H1 (cell line): Measurements from ENCODE around the gene CCDC182. TPM values are rescaled to one million over a fixed set of nuclear protein-coding genes. Genes with fewer than 3 reads are reported as not detected.

Experiments used
- CTCF ChIA-PET: fragments of 300-600 bp; sonication (Branson Sonifier 250); formaldehyde crosslinking; loops from one replicate; lab custom pipeline; 2021; ENCODE audit not compliant: partially characterized antibody; lab: Charles Lee
- POLR2A ChIA-PET: fragments of 300-600 bp; sonication (Branson Sonifier 250); formaldehyde crosslinking; loops from one replicate; lab custom pipeline; 2021; ENCODE audit warnings: inconsistent platforms; ENCODE audit not compliant: partially characterized antibody; lab: Charles Lee
- DNase-seq, 2 experiments: peaks; one replicate each; pipeline versions ENCODE4 v3.0.0 to v3.0.0-alpha.2; 2010 to 2022; ENCODE audit warnings: low spot score in 2 of 2, low read depth in 1 of 2, mixed read lengths in 1 of 2
- FAIRE-seq: peaks from 2 replicates; lab custom pipeline; 2011; peaks lifted over from hg19 to GRCh38; lab: Jason Lieb, UNC
- H2AFZ ChIP-seq: 2 replicates; pipeline ENCODE4 v1.8.1; 2012; ENCODE audit warnings: low read length, inconsistent platforms
- H2AK5ac ChIP-seq: 2 replicates; pipeline ENCODE4 v1.6.1; 2013; ENCODE audit warnings: low read depth, low read length
- H2BK120ac ChIP-seq: replicated peaks from 2 replicates; pipeline ENCODE3; 2013; ENCODE audit warnings: low read depth, low read length, inconsistent platforms
- H2BK12ac ChIP-seq: 2 replicates; pipeline ENCODE4 v1.6.1; 2013; ENCODE audit warnings: low read depth, low read length
- H2BK15ac ChIP-seq: 2 replicates; pipeline ENCODE4 v1.6.1; 2013; ENCODE audit warnings: low read length
- H2BK20ac ChIP-seq: 2 replicates; pipeline ENCODE4 v1.6.1; 2013; ENCODE audit warnings: low read length
- H2BK5ac ChIP-seq: 2 replicates; pipeline ENCODE4 v1.6.1; 2013; ENCODE audit warnings: low read depth, low read length
- H3K14ac ChIP-seq: 2 replicates; pipeline ENCODE4 v1.6.1; 2013; ENCODE audit warnings: inconsistent platforms; ENCODE audit not compliant: insufficient read length
- H3K18ac ChIP-seq: 2 replicates; pipeline ENCODE4 v1.6.1; 2013; ENCODE audit warnings: low read length; ENCODE audit errors: extremely low read depth
- H3K23ac ChIP-seq: 2 replicates; pipeline ENCODE4 v1.6.1; 2013; ENCODE audit warnings: inconsistent platforms; ENCODE audit not compliant: insufficient read length
- H3K23me2 ChIP-seq: 2 replicates; pipeline ENCODE4 v1.6.1; 2013; ENCODE audit warnings: low read depth, low read length
- H3K27ac ChIP-seq: 2 replicates; pipeline ENCODE4 v1.6.1; 2011; ENCODE audit warnings: low read depth, low read length, inconsistent platforms
- H3K27me3 ChIP-seq, 4 experiments: replicated peaks in 1 of 4; 1 replicate in 1 of 4; 2 replicates in 3 of 4; pipeline versions ENCODE4 v1.6.1 to v1.8.1; 2011 to 2013; ENCODE audit warnings: low read length in 3 of 4, mild to moderate bottlenecking in 3 of 4, inconsistent platforms in 2 of 4, mixed read lengths in 2 of 4, moderate library complexity in 1 of 4; ENCODE audit not compliant: control insufficient read depth in 3 of 4, insufficient read depth in 3 of 4; ENCODE audit errors: extremely low read depth in 1 of 4
- H3K36me3 ChIP-seq, 4 experiments: 2 replicates each; pipeline versions ENCODE4 v1.6.1 to v1.8.1; 2011 to 2013; ENCODE audit warnings: mild to moderate bottlenecking in 4 of 4, low read length in 3 of 4, moderate library complexity in 2 of 4, control low read depth in 1 of 4, inconsistent platforms in 1 of 4; ENCODE audit not compliant: insufficient read depth in 4 of 4, control insufficient read depth in 2 of 4
- H3K4ac ChIP-seq: replicated peaks from 2 replicates; pipeline ENCODE3; 2013; ENCODE audit warnings: low read length, low read depth, mixed read lengths, inconsistent platforms; ENCODE audit not compliant: insufficient read length
- H3K4me1 ChIP-seq, 4 experiments: replicated peaks in 1 of 4; 1 replicate in 1 of 4; 2 replicates in 3 of 4; pipeline versions ENCODE4 v1.6.1 to v1.8.1; 2011 to 2013; ENCODE audit warnings: low read length in 3 of 4, inconsistent platforms in 2 of 4, mixed read lengths in 1 of 4; ENCODE audit not compliant: insufficient read depth in 4 of 4, control insufficient read depth in 3 of 4
- H3K4me2 ChIP-seq, 2 experiments: 2 replicates each; pipeline versions ENCODE4 v1.6.1 to v1.8.1; 2011 to 2013; ENCODE audit warnings: low read depth in 2 of 2, low read length in 2 of 2, control low read depth in 1 of 2, inconsistent platforms in 1 of 2, mild to moderate bottlenecking in 1 of 2; ENCODE audit not compliant: insufficient read depth in 1 of 2
- H3K4me3 ChIP-seq, 4 experiments: fragments of 200-600, 300-600 bp in 1 of 4; sonication (generic), shearing (Covaris generic), sonication (Bioruptor Twin) in 1 of 4; 2 replicates each; pipeline versions ENCODE4 v1.5.1 to v1.8.1; 2011 to 2016; ENCODE audit warnings: low read length in 4 of 4, low read depth in 3 of 4, control low read depth in 2 of 4, inconsistent platforms in 2 of 4, mild to moderate bottlenecking in 2 of 4, mixed read lengths in 1 of 4, moderate library complexity in 1 of 4; ENCODE audit not compliant: insufficient read depth in 2 of 4; ENCODE audit errors: extremely low read depth in 1 of 4
- H3K56ac ChIP-seq: replicated peaks from 2 replicates; pipeline ENCODE3; 2013; ENCODE audit warnings: low read depth, mild to moderate bottlenecking, mixed read lengths, low read length, inconsistent platforms; ENCODE audit not compliant: insufficient read length
- H3K79me1 ChIP-seq: 2 replicates; pipeline ENCODE4 v1.6.1; 2013; ENCODE audit warnings: low read depth, low read length, control low read depth
- H3K79me2 ChIP-seq, 2 experiments: 2 replicates each; pipeline versions ENCODE4 v1.6.1 to v1.8.1; 2012 to 2013; ENCODE audit warnings: low read length in 2 of 2, mild to moderate bottlenecking in 2 of 2, inconsistent platforms in 1 of 2; ENCODE audit not compliant: insufficient read depth in 2 of 2, control insufficient read depth in 1 of 2
- H3K9ac ChIP-seq, 4 experiments: replicated peaks in 1 of 4; 1 replicate in 1 of 4; 2 replicates in 3 of 4; pipeline versions ENCODE4 v1.6.1 to v1.8.1; 2011 to 2013; ENCODE audit warnings: low read depth in 3 of 4, low read length in 3 of 4, control low read depth in 2 of 4, mild to moderate bottlenecking in 2 of 4, moderate library complexity in 2 of 4, inconsistent platforms in 1 of 4; ENCODE audit errors: extremely low read depth in 1 of 4
- H3K9me3 ChIP-seq, 2 experiments: 2 replicates each; pipeline versions ENCODE4 v1.6.1 to v1.8.1; 2012 to 2013; ENCODE audit warnings: mild to moderate bottlenecking in 2 of 2, moderate library complexity in 2 of 2, control low read depth in 1 of 2, inconsistent platforms in 1 of 2, low read depth in 1 of 2, low read length in 1 of 2, mixed read lengths in 1 of 2; ENCODE audit not compliant: insufficient read depth in 2 of 2
- H4K20me1 ChIP-seq, 2 experiments: replicated peaks in 1 of 2; 2 replicates each; pipeline versions ENCODE3 to v1.8.1; 2011 to 2013; ENCODE audit warnings: inconsistent platforms in 2 of 2, low read length in 2 of 2, mild to moderate bottlenecking in 1 of 2; ENCODE audit not compliant: insufficient read depth in 2 of 2, control insufficient read depth in 1 of 2
- H4K5ac ChIP-seq: 2 replicates; pipeline ENCODE4 v1.6.1; 2013; ENCODE audit warnings: low read length, low read depth, mixed read lengths, inconsistent platforms; ENCODE audit not compliant: insufficient read length
- H4K8ac ChIP-seq: 2 replicates; pipeline ENCODE4 v1.8.0; 2013; ENCODE audit warnings: mild to moderate bottlenecking, moderate library complexity, low read length, inconsistent platforms; ENCODE audit not compliant: insufficient read depth; ENCODE audit errors: extremely low read depth
- H4K91ac ChIP-seq: replicated peaks from 2 replicates; pipeline ENCODE3; 2013; ENCODE audit warnings: low read length, mixed read lengths, inconsistent platforms; ENCODE audit not compliant: insufficient read length
- ASH2L ChIP-seq: fragments of 200-600, 300-600 bp; sonication (generic); IDR thresholded peaks from one replicate; pipeline ENCODE4 v1.7.1; 2017; ENCODE audit warnings: low read length
- CTBP2 ChIP-seq: IDR thresholded peaks from 2 replicates; pipeline ENCODE4 v1.7.0; 2011; ENCODE audit warnings: borderline replicate concordance, mild to moderate bottlenecking, moderate library complexity, mixed read lengths, low read length; ENCODE audit not compliant: insufficient read depth, insufficient read length
- GABPA ChIP-seq: IDR thresholded peaks from 2 replicates; pipeline ENCODE4 v1.6.1; 2011; ENCODE audit warnings: mild to moderate bottlenecking, low read length, moderate library complexity, borderline replicate concordance; ENCODE audit not compliant: insufficient read depth
- HDAC6 ChIP-seq: IDR thresholded peaks from one replicate; pipeline ENCODE4 v1.7.1; 2012; ENCODE audit warnings: low read depth, mild to moderate bottlenecking, inconsistent platforms, low read length, moderate library complexity
- NRF1 ChIP-seq: IDR thresholded peaks from 2 replicates; pipeline ENCODE4 v1.6.1; 2011; ENCODE audit warnings: mild to moderate bottlenecking, low read depth, low read length, improper control_type of control experiment
- RBBP5 ChIP-seq: IDR thresholded peaks from 2 replicates; pipeline ENCODE4 v1.7.1; 2012; ENCODE audit warnings: low read depth, mild to moderate bottlenecking, inconsistent platforms, low read length, moderate library complexity, borderline replicate concordance
- SIRT6 ChIP-seq: IDR thresholded peaks from one replicate; pipeline ENCODE4 v1.7.1; 2012; ENCODE audit warnings: low read length, inconsistent platforms
- WGBS, 2 experiments: shearing (Covaris generic) in 1 of 2; methylation state at CpG; one replicate each; pipeline versions ENCODE4 v1.1.6 to v1.1.7; 2013 to 2015; ENCODE audit warnings: low lambda C conversion rate in 2 of 2, mixed read lengths in 2 of 2, inconsistent platforms in 1 of 2, low coverage in 1 of 2, missing lambda C conversion rate in 1 of 2; ENCODE audit not compliant: insufficient replicate concordance in 2 of 2, insufficient coverage in 1 of 2, insufficient read length in 1 of 2; ENCODE audit errors: extremely low coverage in 1 of 2, missing lambda C conversion rate in 1 of 2; 5-methylcytosine and 5-hydroxymethylcytosine counted together
- polyA plus RNA-seq, 7 experiments: library from polyadenylated mRNA; depleted of rRNA in 3 of 7; stranded (reverse) in 5 of 7; unstranded in 2 of 7; fragments of >200 nt in 5 of 7; fragments of 200-250 nt in 2 of 7; gene quantifications; 1 replicate in 5 of 7; 2 replicates in 1 of 7; 4 replicates in 1 of 7; pipeline versions ENCODE4 v1.2.1 to v1.2.3, GENCODE V29; 2011 to 2013; ENCODE audit warnings: missing spikeins in 2 of 7, mixed read lengths in 2 of 7
- total RNA-seq: library from RNA; stranded (reverse); fragmentation: NEBNext Ultra II Directional; extraction: Animal tissue kit (Norgen Biotek cat#: 25700); gene quantifications from 2 replicates; pipeline ENCODE4 v1.2.1, GENCODE V29; 2021
- TF ChIP-seq, protein P1 (sequence below): IDR thresholded peaks from 2 replicates; pipeline ENCODE4 v1.6.1; 2012; ENCODE audit warnings: low read length, inconsistent platforms

The CCDC182 gene
- total and polyA plus RNA-seq, 2 of the 8 experiments (the other 6 are each of a cell fraction or from before 2014, with no cell fraction given) = not detected

- H3K4me3 ChIP-seq = no peak overlapping the region
- no peak overlapping the region for H2BK15ac ChIP-seq
- no peak overlapping the region for H3K4me2 ChIP-seq
- no peak overlapping the region for H4K91ac ChIP-seq
- DNase-seq = no peak
- TF ChIP-seq GABPA (no peak), SIRT6 (no peak), HDAC6 (no peak), ASH2L (no peak), CTBP2 (no peak), RBBP5 (no peak), NRF1 (no peak)
- TF ChIP-seq, protein P1, sequence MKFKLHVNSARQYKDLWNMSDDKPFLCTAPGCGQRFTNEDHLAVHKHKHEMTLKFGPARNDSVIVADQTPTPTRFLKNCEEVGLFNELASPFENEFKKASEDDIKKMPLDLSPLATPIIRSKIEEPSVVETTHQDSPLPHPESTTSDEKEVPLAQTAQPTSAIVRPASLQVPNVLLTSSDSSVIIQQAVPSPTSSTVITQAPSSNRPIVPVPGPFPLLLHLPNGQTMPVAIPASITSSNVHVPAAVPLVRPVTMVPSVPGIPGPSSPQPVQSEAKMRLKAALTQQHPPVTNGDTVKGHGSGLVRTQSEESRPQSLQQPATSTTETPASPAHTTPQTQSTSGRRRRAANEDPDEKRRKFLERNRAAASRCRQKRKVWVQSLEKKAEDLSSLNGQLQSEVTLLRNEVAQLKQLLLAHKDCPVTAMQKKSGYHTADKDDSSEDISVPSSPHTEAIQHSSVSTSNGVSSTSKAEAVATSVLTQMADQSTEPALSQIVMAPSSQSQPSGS = no peak
- H3K27ac ChIP-seq = no peak overlapping the region
- POLR2A ChIA-PET = no interaction called here
- H3K79me2 ChIP-seq = no peaks in the 10 kb centered on the region
- WGBS, 2 experiments = 93% methylated on average over 2 of the region's 2 CpGs; no CpG with 5 or more reads in 1 of the 2 experiments
- no peak for FAIRE-seq
- H4K20me1 ChIP-seq = no peaks in the 10 kb centered on the region
- no peak overlapping the region for H3K56ac ChIP-seq
- no peak overlapping the region for H2BK120ac ChIP-seq
- H2AFZ ChIP-seq = no peak overlapping the region
- peaks cover 5 to 12% (median 8%) of the 10 kb centered on the region in 4 experiments; a peak in 6 of 7 replicates for H3K4me1 ChIP-seq
- peaks cover 0 to 10% (median 5%) of the 10 kb centered on the region in 4 experiments; a peak in 6 of 7 replicates for H3K27me3 ChIP-seq
- no peak overlapping the region for H3K14ac ChIP-seq
- no peak overlapping the region for H2BK5ac ChIP-seq
- H3K9me3 ChIP-seq = no peaks in the 10 kb centered on the region
- H2BK20ac ChIP-seq = no peak overlapping the region
- H3K4ac ChIP-seq = no peak overlapping the region
- CTCF ChIA-PET = interaction anchor here (0.7 to 5.3 kb wide), 6 partner anchors 11 to 537 kb away, joined by 3 to 69 read pairs (median 3); no protein-coding TSS in a partner anchor
- no peaks in the 10 kb centered on the region for H3K79me1 ChIP-seq
- no peak overlapping the region for H2AK5ac ChIP-seq
- H4K8ac ChIP-seq = no peak overlapping the region
- no peak overlapping the region for H3K18ac ChIP-seq
- no peak overlapping the region for H3K9ac ChIP-seq
- H2BK12ac ChIP-seq = no peak overlapping the region
- H3K36me3 ChIP-seq = no peaks in the 10 kb centered on the region
- H3K23me2 ChIP-seq = no peaks in the 10 kb centered on the region
- no peak overlapping the region for H3K23ac ChIP-seq
- H4K5ac ChIP-seq = no peak overlapping the region
Measured at GRCh38 chr17:57779706-57780105, 34.6 kb upstream of the CCDC182 start.
